Measurements from ENCODE around the gene AMER1.

The AMER1 gene

DNA sequence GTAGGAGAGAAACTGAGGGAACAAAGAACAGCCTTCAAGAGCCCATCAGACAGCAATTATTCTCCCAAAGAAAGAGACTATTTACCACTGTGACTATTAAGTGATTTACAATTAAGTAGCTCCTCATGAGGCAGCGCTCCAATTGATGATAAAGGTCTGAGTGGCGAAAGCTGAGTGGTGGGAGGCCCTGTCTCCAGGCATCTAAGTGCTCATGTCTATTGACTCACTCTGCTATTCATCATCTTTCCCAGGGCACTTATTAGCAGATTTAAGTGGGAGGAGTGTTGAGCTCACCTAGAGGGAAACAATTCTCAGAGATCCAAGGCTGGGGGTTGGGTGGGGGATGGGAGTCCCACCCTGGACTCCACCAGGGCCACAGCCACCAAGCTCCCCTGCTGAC lies 23.3 kb downstream of the AMER1 start:
- no peak for DNase-seq

- DNase-seq, result no peak
These were observed 28.6 kb downstream of the AMER1 start for GRCh38 chrX:64176876-64177275.

DNA sequence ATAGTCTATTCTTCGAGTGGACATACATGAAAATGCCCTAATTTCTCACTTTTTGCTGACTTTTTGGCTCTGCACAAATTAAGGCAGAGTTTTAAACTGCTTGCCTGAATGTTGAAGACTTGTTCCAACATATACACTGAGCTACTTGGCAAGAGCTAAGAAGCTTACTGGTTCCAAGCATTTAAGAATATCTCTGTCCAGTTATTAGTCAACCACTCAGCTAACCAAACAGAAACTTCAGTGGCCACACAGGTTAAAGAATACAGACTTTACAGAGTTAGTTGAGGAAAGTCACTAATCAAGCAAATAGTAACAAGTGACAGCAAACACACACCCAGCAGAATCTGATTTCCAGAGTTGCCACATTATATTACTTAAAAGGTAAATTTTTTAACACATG lies 35.5 kb downstream of the AMER1 start:
- DNase-seq, result no peak

DNA sequence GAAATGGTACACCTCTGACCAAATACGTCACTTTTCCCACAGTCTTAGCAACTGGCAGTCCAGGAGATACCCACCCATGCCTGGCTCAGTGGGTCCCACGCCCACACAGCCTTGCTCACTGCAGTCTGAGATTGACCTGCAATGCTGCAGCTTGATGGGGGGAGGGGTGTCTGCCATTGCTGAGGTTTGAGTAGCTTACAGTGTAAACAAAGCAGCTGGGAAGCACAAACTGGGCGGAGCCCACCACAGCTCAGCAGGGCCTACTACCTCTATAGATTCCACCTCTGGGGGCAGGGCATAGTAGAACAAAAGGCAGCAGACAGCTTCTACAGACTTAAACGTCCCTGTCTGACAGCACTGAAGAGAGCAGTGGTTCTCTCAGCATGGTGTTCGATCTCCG lies 52.7 kb downstream of the AMER1 start:
- no peak for DNase-seq

- DNase-seq, result no peak
These were observed 53.6 kb downstream of the AMER1 start for GRCh38 chrX:64151911-64152310.

GRCh38 chrX:64150775-64151174 lies 54.7 kb downstream of the AMER1 start:
- DNase-seq, result no peak
